GM15510 (cell line): ENCODE data around the gene NR1D1.

ENCODE experiments used
- POLR2A ChIP-seq: IDR thresholded peaks from 3 replicates; pipeline ENCODE4 v1.6.1; 2011; ENCODE audit warnings: borderline replicate concordance; ENCODE audit not compliant: insufficient read length; ENCODE audit errors: extremely low read depth

Gene NR1D1

DNA sequence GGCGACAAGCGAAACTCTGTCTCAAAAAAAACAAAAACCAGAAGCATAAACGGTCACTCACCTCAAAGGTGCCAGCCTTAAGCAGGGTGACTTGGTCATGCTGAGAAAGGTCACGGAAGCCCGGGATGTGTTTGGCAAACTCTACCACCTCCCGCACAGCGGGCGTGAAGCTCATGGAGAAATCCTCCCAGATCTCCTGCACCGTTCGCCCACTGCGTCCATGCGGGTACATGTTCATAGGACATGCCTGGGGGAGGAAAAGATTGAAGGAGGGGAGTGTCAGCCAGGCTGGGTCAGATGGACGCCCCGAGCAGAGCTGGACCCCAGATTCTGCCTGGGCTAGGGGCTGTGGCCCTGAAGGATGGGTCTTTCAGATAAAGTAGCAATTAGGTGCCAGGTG, 5.5 kb downstream of the NR1D1 start:
- TF ChIP-seq POLR2A = no peak

- TF ChIP-seq POLR2A = no peak
Observed at GRCh38 chr17:40093580-40094201, 6.7 kb downstream of the NR1D1 start.

DNA sequence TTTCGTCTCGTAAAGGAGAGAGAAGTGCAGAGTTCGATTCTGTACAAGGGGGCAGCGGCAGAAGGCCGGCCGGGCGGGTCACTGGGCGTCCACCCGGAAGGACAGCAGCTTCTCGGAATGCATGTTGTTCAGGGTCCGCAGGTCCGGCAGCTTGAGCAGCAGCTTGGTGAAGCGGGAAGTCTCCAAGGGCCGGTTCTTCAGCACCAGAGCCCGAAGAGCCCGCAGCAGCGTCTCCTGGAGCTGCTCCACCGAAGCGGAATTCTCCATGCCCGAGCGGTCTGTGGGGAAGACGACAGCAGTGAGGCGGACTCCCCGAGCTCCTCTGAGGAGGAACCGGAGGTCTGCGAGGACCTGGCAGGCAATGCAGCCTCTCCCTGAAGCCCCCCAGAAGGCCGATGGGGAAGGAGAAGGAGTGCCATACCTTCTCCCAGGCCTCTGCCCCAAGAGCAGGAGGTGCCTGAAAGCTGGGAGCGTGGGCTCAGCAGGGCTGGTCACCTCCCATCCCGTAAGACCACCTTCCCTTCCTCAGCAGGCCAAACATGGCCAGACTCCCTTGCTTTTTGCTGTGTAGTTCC, 7.3 kb downstream of the NR1D1 start:
- TF ChIP-seq POLR2A = no peak

- TF ChIP-seq POLR2A = no peak
Observed at GRCh38 chr17:40092581-40092980, 7.8 kb downstream of the NR1D1 start.

GRCh38 chr17:40091691-40092397, 8.5 kb downstream of the NR1D1 start:
- no peak for TF ChIP-seq POLR2A

DNA sequence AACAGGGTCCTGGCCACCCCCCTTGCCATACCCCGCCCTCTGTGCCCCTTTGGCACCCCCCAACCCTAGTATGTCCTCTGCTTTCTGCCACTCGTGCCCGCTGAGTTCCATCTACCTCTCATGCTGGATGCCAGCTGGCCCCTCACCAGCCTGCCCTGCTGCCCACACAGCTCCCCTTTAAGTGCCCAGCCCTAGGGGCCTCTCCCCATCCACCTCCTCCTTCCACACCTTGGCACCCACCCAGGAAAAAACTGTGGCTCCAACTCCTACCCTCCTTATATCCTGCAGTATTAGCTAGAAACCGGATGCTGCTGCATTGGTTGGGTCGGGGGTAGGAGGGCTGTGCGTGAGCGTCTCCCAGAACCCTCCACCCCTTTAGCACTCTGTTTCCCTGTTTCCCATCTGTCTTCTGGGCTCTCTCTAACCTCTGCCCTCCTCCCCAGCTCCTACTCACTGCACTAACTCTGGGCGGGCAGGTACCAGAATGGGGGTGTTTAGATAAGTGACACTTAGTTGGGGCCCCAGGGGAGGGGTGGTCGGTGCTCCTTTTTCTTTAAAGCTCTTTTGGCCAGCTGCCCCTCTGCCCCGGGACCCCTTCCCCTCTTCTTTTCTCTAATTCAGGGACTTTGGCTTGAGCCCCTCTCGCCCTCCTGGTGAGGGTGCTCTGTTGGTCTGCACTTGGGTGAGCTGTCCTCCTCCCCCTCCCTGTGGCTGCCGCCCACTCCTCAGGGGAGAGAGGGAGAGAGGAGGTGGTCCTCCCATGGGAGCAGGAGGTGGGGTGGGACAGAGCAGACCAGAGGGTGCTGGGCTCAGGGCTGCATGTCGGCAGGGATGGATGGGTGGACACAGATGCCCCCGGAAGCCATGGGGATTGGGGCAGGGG, 9.9 kb downstream of the NR1D1 start:
- no peak for TF ChIP-seq POLR2A

DNA sequence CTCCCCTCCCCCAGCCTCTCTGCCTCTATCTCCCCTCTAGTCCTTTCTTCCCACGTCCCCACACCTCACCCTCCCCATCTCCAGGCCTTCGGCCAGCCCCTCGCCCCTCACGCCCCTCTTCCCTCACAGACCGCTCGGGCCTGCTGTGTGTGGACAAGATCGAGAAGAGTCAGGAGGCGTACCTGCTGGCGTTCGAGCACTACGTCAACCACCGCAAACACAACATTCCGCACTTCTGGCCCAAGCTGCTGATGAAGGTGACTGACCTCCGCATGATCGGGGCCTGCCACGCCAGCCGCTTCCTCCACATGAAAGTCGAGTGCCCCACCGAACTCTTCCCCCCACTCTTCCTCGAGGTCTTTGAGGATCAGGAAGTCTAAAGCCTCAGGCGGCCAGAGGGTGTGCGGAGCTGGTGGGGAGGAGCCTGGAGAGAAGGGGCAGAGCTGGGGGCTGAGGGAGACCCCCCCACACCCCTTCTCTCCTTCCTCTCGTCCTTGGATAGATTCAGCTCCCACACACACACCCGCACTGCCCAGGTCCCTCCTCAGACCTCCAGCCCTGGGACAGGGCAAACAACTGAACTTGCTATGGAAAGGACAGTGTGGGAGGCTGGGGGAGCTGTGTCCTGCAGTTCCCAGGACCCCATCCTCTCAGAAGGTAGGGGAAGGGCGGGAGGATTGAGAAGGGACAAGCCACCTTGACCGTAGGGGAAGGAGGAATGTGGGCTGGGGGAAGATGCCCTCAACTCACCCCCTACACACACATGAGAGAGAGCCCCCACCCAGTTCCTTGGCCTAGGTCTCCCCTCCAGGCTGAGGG, 11.1 kb downstream of the NR1D1 start:
- no peak for TF ChIP-seq POLR2A

DNA sequence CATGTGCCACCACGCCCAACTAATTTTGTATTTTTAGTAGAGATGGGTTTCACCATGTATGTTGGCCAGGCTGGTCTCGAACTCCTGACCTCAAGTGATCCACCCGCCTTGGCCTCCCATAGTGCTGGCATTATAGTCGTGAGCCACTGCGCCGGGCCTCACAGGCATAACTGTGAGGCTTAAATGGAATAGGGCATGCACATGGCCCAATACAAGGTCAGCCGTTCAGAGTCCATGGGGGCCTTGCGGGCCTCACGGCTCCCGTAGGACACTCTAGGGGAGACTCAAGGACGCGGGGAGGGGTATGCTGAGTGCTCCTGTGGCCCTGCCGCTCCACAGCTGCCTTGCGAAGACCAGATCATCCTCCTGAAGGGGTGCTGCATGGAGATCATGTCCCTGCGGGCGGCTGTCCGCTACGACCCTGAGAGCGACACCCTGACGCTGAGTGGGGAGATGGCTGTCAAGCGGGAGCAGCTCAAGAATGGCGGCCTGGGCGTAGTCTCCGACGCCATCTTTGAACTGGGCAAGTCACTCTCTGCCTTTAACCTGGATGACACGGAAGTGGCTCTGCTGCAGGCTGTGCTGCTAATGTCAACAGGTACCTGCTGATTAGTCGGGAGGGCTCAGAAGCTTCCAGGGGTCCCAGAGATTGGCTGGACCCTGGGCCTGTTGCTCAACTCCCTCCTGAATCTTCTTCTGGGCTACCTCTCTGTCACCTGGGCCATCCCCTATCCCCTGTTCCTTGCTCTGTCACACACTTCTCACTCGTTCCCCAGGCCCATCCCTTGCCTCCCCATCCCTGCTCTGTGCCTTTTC, 12.3 kb downstream of the NR1D1 start:
- no peak for TF ChIP-seq POLR2A

DNA sequence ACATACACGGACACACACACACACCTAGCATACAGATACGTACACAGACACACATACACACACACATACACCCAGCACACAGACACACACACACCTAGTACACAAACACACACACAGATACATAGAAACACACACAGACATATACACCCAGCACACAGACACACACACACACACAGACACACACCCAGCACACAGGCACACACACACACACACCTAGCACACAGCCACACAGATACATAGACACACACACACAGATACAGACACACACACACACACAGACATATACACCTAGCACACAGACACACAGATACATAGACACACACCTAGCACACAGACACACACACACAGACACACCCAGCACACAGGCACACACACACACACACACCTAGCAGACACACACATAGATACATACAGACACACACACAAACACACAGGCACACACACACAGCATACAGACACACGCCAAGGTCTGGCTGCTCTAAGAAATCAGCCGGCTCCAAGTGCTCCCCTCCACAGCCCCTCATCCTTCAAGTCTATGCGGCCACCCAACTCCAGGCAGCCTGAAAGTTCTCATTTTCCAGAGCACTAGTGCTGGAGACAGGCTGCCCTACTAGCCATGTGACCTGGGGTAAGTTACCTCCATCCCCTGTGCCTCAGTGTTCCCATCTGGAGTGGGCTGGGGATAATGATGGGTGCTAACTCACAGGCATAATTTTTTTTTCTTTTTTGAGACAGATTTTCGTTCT, 13.2 kb downstream of the NR1D1 start:
- TF ChIP-seq POLR2A = no peak

DNA sequence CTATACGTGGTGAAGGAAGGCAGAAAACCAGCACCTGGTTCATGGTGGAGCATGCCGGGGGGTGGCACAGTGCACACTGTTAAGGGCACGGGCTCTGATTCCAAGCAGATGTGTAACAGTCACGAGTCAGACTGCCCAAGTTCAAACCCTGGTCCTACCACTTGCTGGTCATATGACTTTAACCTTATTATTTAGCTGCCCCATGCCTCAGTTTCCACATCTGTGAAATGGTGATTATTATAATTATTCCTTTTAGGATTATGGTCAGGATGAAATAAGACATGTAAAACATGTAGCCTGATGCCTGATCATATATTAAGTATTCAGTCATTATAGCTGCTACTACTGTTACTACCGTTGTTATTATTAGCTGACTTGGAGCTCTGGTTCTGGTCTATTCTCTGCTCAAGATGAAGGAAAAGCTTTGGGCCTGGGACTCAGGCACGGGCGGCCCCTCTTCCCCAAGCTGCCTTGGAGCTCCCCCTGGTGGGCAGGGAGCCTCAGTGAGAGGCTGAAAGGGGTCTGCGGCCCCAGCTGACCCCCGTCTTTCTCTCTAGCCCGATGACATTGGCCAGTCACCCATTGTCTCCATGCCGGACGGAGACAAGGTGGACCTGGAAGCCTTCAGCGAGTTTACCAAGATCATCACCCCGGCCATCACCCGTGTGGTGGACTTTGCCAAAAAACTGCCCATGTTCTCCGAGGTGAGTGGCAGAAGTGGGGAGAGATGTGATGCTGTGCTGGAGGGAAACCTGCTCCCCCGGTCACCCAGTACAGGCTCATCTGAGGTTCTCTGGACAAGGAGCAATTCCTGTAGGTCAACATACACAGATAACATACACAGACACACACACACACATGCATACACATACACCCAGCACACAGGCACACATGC, 14.0 kb downstream of the NR1D1 start:
- no peak for TF ChIP-seq POLR2A

DNA sequence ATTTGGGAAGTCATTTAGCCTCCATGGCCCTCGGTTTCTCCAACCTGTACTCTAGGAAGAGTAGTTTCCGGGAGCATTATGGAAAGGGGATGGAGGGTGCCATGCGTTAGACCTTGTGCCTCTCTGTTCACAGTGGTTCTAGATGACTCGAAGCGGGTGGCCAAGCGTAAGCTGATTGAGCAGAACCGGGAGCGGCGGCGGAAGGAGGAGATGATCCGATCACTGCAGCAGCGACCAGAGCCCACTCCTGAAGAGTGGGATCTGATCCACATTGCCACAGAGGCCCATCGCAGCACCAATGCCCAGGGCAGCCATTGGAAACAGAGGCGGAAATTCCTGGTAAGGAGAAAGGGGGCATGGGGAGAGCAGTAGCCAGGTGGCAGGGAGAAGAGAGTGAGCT, 15.9 kb downstream of the NR1D1 start:
- TF ChIP-seq POLR2A = no peak

DNA sequence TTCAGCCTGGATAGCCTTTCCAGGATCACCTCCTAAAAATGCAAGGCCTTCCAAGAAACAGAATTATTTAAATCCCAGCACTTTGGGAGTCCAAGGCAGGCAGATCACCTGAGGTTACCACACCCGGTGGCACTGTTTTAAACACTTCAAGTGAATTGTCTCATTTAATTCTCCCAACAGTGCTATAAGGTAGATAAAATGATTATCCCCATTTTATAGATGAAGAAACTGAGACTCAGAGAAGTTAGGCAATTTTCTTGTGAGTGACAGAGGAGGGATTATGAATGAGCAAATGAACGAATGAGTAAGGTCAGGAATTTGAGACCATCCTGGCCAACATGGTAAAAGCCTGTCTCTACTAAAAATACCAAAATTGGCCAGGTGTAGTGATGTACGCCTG, 20.8 kb downstream of the NR1D1 start:
- no peak for TF ChIP-seq POLR2A
